CD4-positive, alpha-beta T cell treated with Interleukin-4 for 1 hour (primary cell): ENCODE results near the gene CCL3.
"Not testable (repeated sequence)": the region's sequence is repeated elsewhere in the genome, so short reads cannot be mapped to it uniquely, and the experiment has no call there.

Source experiments
- DNase-seq, 2 donors: peaks; one replicate each; pipeline ENCODE4 v3.0.0-alpha.2; 2020 to 2022

The CCL3 gene

GRCh38 chr17:36089888-36090836 lies at the start of gene CCL3:
Gene CCL3 (minus strand): TSS chr17:36090143. CDS start chr17:36090058, 85 bp downstream.
- peak in 1 of 2 donors; percentile 82 for DNase-seq

DNA sequence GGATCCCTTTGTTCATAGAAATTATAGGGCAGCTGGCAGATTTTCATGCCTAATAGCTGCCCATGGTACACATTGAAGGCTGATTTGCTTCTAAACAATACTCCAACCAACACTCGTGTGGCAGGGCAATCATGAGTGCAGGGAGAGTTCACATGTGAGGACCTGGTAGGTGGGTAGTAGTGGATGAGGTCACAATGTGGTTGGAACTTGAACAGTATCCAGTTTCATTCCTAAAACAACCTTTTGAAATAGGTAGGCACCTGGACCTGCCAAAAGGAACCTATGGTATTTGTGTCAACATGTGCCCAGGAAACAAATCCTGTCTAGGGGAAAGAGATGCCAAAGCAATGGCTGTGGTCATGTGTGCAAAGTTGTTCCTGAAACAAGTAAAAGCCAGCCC lies 46.5 kb upstream of the CCL3 start:
- DNase-seq, result no peak

- DNase-seq, result no peak
Measured at GRCh38 chr17:36136036-36136435, 46.1 kb upstream of the CCL3 start.

DNA sequence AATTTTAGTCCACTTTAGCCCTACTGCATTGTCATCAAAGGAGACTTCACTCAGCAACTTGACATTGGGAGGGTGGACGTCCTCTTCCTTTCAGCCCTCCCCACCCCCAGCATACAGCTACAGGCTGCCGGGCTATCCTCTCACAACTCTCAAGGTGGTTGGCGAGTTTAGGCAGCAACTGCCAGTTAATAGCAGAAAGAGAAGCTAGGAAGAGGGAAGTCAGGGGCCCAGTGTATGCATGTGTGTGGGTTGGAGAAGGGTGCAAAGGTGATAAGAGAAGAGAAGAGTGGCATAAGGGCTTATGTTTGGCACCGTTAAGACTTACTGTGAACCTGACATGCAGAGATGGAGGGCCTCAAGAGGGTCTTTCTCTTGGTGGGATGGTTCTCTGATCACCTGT lies 45.5 kb upstream of the CCL3 start:
- no peak for DNase-seq

DNA sequence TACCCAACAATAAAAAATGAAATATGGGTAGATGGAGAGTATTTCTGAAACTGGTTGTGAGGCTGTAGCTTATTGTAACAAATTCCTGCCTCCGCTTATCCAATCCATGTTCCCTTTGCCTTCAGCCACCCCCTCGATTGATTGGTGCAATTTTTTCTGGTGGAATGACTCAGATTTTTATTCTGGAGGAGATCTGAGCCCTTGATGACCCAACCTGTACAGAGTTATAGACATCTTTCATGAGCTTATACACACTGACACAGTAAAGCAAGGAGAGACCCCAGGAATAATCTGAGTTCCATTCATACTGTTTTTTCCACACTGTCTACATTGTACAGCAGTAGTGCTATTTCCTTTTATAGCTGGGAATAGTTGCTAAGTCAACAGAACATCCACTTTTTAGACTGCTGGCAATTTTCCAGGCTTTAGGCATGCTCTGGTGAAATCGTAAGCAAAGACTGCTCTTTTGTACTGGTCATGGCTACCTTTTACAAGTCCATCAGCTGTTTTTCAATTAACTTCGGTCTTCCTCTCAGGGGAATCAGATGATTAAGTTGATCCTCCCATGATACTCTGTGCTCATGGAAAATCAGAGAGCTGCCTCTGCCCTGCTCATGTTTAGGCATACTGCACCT lies 43.8 kb upstream of the CCL3 start:
- no peak for DNase-seq

DNA sequence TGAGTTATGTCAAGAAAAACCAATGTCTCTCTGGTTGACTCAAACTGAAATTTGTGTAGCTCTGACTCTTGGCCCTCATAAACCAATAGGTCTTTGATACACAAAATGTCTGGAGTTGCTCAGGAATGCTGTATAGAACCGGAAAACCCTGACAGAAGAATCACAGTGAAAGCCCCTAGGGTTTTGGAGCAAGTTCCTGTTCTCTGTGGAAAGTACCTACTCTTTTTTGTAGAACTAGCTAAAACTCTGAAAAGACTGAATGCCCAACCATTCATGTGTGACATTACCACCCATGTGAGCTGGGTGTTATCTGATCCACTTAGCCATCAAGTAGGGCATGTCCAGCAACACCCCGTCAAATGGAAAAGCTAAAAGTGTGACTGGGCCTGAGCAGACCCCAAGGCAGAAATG lies 42.5 kb upstream of the CCL3 start:
- DNase-seq, result no peak

DNA sequence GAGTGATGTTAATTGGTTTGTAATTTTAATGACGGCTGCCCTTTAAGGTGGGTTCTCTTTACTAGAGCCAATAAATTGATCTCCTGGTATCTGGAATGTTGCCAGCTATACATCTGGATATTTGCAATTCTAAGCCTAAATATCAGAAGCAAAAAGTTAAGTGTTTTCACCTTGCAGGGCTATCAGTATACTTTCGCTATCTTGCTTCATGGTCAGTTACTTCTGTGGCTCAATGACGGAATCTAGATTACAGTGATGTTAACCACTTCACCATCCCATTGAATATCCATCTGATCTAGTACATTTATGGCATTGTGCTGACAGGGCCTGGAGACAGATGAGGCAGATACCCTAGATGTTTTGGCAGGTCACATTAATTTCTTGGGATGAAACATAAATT lies 42.0 kb upstream of the CCL3 start:
- DNase-seq, result no peak

- no peak for DNase-seq
Measured at GRCh38 chr17:36131421-36131820, 41.5 kb upstream of the CCL3 start.

- DNase-seq, result no peak
Measured at GRCh38 chr17:36130346-36130745, 40.4 kb upstream of the CCL3 start.

GRCh38 chr17:36129616-36130015 lies 39.7 kb upstream of the CCL3 start:
- DNase-seq, result no peak

- no peak for DNase-seq
Measured at GRCh38 chr17:36128411-36128978, 38.6 kb upstream of the CCL3 start.

GRCh38 chr17:36127911-36128310 lies 38.0 kb upstream of the CCL3 start:
- no peak for DNase-seq

GRCh38 chr17:36127199-36127893 lies 37.4 kb upstream of the CCL3 start:
- DNase-seq, result peak in 1 of 2 donors; percentile 56

DNA sequence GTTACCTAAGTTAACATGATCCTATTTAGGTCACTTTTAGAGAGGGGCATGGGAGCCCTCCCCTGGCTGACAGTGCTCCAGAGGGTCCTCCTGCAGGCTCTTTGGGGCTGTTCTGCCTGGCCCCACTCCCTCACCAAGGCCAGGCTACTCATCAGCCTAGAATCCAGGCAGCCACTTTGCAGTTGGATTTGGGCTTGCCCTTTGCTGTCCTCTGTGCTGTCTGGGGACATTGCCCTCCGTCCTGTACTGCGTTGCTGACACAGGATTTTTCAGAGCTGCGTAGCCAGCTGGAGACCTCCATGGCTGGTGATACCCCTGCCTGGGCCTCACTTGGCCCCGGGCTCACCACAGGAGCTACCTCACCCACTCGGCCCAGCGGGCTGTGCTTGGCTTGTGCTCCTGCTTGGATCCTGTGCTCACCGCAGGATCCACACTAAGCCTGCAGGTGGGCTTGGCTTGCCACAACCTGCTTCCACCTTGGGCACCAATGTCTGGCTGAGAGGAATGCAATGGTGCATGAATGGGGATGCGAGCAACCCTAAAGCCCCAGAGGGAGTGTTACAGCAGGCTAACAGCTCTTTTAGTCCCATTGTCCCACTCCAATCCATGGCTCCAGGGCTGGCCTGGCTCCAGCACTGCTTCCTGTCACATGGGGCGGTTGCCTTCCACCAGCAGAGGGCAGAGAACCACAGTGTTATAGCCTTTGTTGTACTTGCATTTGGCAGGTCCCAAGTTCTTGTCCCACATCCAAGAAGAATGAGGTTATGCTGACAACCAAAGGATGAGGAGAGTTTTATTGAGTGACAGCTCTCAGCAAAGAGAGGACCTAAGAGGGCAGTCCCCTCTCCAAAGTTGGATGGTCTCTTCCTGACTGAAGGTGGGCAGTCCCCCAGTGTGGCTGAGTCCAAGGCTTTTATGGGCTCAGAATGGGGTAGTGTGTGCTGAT lies 35.2 kb upstream of the CCL3 start:
- DNase-seq, result no peak

DNA sequence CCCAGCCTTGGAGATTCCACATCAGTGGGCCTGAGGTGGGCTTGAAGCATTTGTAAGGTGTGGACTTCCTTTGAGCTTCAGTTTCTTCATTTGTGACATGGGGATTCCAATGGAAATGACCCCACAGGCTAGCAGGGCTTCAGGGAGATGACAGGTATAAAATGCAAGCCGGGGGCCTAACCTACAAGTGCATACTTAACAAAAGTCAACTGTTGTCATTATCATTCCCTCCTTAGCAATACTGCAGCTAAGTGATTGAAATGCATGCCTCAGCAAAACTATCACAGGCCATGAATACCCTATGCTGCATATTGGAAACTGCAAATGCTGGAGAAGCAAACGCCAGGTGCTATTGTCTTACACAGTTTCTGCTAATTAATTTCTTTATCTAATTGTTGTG lies 33.5 kb upstream of the CCL3 start:
- no peak for DNase-seq

DNA sequence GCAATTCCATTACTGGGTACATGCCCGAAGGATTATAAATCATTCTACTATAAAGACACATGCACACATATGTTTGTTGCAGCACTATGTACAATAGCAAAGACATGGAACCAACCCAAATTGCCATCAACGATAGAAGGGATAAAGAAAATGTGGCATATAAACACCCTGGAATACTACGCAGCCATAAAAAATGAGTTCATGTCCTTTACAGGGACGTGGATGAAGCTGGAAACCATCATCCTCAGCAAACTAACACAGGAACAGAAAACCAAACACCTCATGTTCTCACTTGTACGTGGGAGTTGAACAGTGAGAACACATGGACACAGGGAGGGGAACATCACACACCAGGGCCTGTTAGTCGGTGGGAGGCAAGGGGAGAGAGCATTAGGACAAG lies 31.2 kb upstream of the CCL3 start:
- not testable (repeated sequence) for DNase-seq

GRCh38 chr17:36120221-36120620 lies 30.3 kb upstream of the CCL3 start:
- DNase-seq, result no peak

DNA sequence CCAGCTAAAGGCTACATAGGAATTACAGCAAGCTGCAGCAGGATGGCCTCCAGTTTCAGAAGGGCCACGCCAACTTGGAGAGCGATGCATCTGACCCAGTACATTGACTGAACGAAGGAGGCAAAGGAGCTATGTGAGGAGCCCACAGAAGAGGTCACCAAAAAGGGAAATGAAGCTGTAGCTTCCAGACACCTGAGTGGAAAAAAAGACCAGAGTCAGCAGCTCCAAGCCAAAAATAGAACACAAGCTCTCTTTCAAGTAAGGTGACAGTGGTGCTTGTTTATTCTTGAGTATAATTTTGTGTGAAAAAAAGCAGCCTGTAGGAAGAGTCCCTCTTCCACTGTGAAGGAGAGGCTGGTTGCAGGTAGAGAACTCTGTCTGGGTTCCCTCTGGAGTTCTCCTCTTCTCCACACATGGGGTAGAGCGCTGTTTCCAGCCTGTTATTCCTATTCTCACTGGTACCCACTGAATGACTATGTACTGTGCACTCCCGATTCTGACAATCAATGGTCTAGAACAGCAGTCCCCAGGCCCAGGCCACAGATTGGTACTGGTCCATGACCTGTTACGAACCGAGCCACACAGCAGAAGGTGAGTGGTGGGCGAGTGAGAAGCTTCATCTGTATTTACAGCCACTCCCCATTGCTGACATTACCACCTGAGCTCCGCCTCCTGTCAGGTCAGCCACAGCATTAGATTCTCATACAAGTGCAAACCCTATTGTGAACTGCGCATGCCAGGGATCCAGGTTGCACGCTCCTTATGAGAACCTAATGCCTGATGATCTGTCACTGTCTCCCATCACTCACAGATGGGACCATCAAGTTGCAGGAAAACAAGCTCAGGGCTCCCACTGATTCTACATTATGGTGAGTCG lies 28.8 kb upstream of the CCL3 start:
- no peak for DNase-seq

GRCh38 chr17:36117505-36118382 lies 27.8 kb upstream of the CCL3 start:
- no peak for DNase-seq

DNA sequence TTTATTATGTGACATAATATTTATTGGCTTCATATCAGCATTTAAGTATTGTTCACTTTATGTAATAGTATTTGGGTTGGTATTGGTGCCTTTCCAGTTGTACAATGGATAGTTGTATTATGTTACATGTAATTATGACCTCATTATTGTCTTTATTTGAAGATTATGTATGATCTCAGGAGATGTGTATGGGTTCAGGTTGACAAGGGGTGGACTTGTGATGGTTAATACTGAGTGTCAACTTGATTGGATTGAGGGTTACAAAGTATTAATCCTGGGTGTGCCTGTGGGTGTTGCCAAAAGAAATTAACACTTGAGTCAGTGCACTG lies 25.7 kb upstream of the CCL3 start:
- DNase-seq, result not testable (repeated sequence)
